GM23338 (cell line): ENCODE data around the gene NLE1. TPM values are rescaled to one million over a fixed set of nuclear protein-coding genes. Genes with fewer than 3 reads are reported as not detected.

Experiments
- ATAC-seq: fragments of 200-7000 bp; cut with Tn5 transposase; 3 replicates; pipeline ENCODE4 v1.9.1; 2020
- DNase-seq: peaks from one replicate; pipeline ENCODE4 v3.0.0-alpha.2; 2015; ENCODE audit warnings: low spot score
- H2AFZ ChIP-seq: fragments of 200-600 bp; sonication (generic); 2 replicates; pipeline ENCODE4 v1.8.0; 2016; ENCODE audit warnings: antibody characterized with exemption, mild to moderate bottlenecking, moderate library complexity
- H3F3A ChIP-seq: fragments of 200-600 bp; sonication (generic); replicated peaks from 2 replicates; pipeline ENCODE4 v1.8.0; 2017; ENCODE audit warnings: antibody characterized with exemption, mixed run types, low read depth
- H3K27ac ChIP-seq: fragments of 200-600 bp; sonication (generic); 2 replicates; pipeline ENCODE4 v1.6.1; 2016; ENCODE audit warnings: low read depth
- H3K27me3 ChIP-seq: fragments of 200-600 bp; sonication (generic); 2 replicates; pipeline ENCODE4 v1.8.0; 2016; ENCODE audit warnings: mild to moderate bottlenecking, mixed run types, moderate library complexity; ENCODE audit not compliant: insufficient read depth
- H3K36me3 ChIP-seq: fragments of 200-600 bp; sonication (generic); 2 replicates; pipeline ENCODE4 v1.8.0; 2016; ENCODE audit warnings: mild to moderate bottlenecking; ENCODE audit not compliant: insufficient read depth
- H3K4me1 ChIP-seq: fragments of 200-600 bp; sonication (generic); 2 replicates; pipeline ENCODE4 v1.8.0; 2016; ENCODE audit warnings: mild to moderate bottlenecking, moderate library complexity; ENCODE audit not compliant: insufficient read depth
- H3K4me2 ChIP-seq: fragments of 200-600 bp; sonication (generic); 2 replicates; pipeline ENCODE4 v1.7.1; 2017; ENCODE audit warnings: mixed run types
- H3K4me3 ChIP-seq: fragments of 200-600 bp; sonication (generic); 2 replicates; pipeline ENCODE4 v1.6.1; 2016; ENCODE audit warnings: mixed run types
- H3K79me2 ChIP-seq: fragments of 200-600 bp; sonication (generic); replicated peaks from 2 replicates; pipeline ENCODE4 v1.8.0; 2017; ENCODE audit warnings: mild to moderate bottlenecking; ENCODE audit not compliant: insufficient read depth
- H3K9me2 ChIP-seq: fragments of 200-600 bp; sonication (generic); 2 replicates; pipeline ENCODE4 v1.8.0; 2017; ENCODE audit not compliant: insufficient read depth
- H4K20me1 ChIP-seq: fragments of 200-600 bp; sonication (generic); replicated peaks from 2 replicates; pipeline ENCODE4 v1.8.0; 2017; ENCODE audit warnings: mild to moderate bottlenecking; ENCODE audit not compliant: insufficient read depth
- H3K27ac Mint-ChIP-seq: 2 replicates; pipeline ENCODE4 v1.8.0; 2020; ENCODE audit warnings: inconsistent platforms, mild to moderate bottlenecking, moderate library complexity, mixed read lengths
- H3K27me3 Mint-ChIP-seq: 3 replicates; pipeline ENCODE4 v1.8.0; 2022; ENCODE audit warnings: low read depth, mild to moderate bottlenecking, moderate library complexity, mixed read lengths, inconsistent platforms; ENCODE audit not compliant: insufficient read depth, poor library complexity
- H3K36me3 Mint-ChIP-seq: 3 replicates; pipeline ENCODE4 v1.8.0; 2021; ENCODE audit warnings: low read depth, mild to moderate bottlenecking, inconsistent platforms, moderate library complexity, mixed read lengths
- H3K4me1 Mint-ChIP-seq: 3 replicates; pipeline ENCODE4 v1.8.0; 2020; ENCODE audit warnings: mild to moderate bottlenecking, inconsistent platforms, mixed read lengths
- H3K4me3 Mint-ChIP-seq: 3 replicates; pipeline ENCODE4 v1.8.0; 2021; ENCODE audit warnings: moderate library complexity, mild to moderate bottlenecking, inconsistent platforms, mixed read lengths
- H3K9me3 Mint-ChIP-seq: 3 replicates; pipeline ENCODE4 v1.8.0; 2020; ENCODE audit warnings: moderate library complexity, mild to moderate bottlenecking, inconsistent platforms, mixed read lengths
- CREB1 ChIP-seq: fragments of 250-450 bp; sonication (Bioruptor Pico); IDR thresholded peaks from 2 replicates; pipeline ENCODE4 v1.5.0; 2020; ENCODE audit warnings: low read depth, mild to moderate bottlenecking, moderate library complexity
- polyA plus RNA-seq: library from polyadenylated mRNA; unstranded; fragments of >200 nt; fragmentation: Nextera tagmentation; extraction: Ambion mirVana; gene quantifications from 2 replicates; pipeline ENCODE4 v1.2.1, GENCODE V29; 2016
- total RNA-seq: library from RNA; depleted of rRNA; stranded (reverse); fragments of >200 nt; shearing (Covaris generic); gene quantifications from 2 replicates; pipeline ENCODE4 v1.2.3, GENCODE V29; 2014
- TF ChIP-seq, protein P1 (sequence below): IDR thresholded peaks from 2 replicates; pipeline ENCODE4 v1.6.1; 2016; ENCODE audit warnings: antibody characterized with exemption
- TF ChIP-seq, protein P2 (sequence below), 2 experiments: fragments of 200-600 bp in 1 of 2; sonication (generic) in 1 of 2; conservative IDR thresholded peaks; 2 replicates each; pipeline versions ENCODE4 v1.5.1 to v1.6.1; 2016 to 2017; ENCODE audit warnings: antibody characterized with exemption in 2 of 2, low read depth in 2 of 2, mild to moderate bottlenecking in 2 of 2, moderate library complexity in 1 of 2
- TF ChIP-seq, protein P3 (sequence below): IDR thresholded peaks from one replicate; pipeline ENCODE4 v1.6.1; 2018; ENCODE audit warnings: antibody characterized with exemption; ENCODE audit not compliant: unreplicated experiment

NLE1 gene
- total and polyA plus RNA-seq, 2 experiments from 2014 or later, result 16.6 to 66.4 TPM

- TF ChIP-seq, protein P1, sequence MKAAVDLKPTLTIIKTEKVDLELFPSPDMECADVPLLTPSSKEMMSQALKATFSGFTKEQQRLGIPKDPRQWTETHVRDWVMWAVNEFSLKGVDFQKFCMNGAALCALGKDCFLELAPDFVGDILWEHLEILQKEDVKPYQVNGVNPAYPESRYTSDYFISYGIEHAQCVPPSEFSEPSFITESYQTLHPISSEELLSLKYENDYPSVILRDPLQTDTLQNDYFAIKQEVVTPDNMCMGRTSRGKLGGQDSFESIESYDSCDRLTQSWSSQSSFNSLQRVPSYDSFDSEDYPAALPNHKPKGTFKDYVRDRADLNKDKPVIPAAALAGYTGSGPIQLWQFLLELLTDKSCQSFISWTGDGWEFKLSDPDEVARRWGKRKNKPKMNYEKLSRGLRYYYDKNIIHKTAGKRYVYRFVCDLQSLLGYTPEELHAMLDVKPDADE, result no peak
- TF ChIP-seq, protein P2, sequence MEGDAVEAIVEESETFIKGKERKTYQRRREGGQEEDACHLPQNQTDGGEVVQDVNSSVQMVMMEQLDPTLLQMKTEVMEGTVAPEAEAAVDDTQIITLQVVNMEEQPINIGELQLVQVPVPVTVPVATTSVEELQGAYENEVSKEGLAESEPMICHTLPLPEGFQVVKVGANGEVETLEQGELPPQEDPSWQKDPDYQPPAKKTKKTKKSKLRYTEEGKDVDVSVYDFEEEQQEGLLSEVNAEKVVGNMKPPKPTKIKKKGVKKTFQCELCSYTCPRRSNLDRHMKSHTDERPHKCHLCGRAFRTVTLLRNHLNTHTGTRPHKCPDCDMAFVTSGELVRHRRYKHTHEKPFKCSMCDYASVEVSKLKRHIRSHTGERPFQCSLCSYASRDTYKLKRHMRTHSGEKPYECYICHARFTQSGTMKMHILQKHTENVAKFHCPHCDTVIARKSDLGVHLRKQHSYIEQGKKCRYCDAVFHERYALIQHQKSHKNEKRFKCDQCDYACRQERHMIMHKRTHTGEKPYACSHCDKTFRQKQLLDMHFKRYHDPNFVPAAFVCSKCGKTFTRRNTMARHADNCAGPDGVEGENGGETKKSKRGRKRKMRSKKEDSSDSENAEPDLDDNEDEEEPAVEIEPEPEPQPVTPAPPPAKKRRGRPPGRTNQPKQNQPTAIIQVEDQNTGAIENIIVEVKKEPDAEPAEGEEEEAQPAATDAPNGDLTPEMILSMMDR (conservative IDR thresholded peaks at IDR 0.05; ENCODE audit: low read depth in 2 of 2), result no peak
- TF ChIP-seq CREB1 (CRISPR knock-in tag), result no peak
- TF ChIP-seq, protein P3, sequence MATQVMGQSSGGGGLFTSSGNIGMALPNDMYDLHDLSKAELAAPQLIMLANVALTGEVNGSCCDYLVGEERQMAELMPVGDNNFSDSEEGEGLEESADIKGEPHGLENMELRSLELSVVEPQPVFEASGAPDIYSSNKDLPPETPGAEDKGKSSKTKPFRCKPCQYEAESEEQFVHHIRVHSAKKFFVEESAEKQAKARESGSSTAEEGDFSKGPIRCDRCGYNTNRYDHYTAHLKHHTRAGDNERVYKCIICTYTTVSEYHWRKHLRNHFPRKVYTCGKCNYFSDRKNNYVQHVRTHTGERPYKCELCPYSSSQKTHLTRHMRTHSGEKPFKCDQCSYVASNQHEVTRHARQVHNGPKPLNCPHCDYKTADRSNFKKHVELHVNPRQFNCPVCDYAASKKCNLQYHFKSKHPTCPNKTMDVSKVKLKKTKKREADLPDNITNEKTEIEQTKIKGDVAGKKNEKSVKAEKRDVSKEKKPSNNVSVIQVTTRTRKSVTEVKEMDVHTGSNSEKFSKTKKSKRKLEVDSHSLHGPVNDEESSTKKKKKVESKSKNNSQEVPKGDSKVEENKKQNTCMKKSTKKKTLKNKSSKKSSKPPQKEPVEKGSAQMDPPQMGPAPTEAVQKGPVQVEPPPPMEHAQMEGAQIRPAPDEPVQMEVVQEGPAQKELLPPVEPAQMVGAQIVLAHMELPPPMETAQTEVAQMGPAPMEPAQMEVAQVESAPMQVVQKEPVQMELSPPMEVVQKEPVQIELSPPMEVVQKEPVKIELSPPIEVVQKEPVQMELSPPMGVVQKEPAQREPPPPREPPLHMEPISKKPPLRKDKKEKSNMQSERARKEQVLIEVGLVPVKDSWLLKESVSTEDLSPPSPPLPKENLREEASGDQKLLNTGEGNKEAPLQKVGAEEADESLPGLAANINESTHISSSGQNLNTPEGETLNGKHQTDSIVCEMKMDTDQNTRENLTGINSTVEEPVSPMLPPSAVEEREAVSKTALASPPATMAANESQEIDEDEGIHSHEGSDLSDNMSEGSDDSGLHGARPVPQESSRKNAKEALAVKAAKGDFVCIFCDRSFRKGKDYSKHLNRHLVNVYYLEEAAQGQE, result no peak
Measured at GRCh38 chr17:35129154-35129972, 12.7 kb downstream of the NLE1 start (continued).

GRCh38 chr17:35127751-35128514 is 14.2 kb downstream of the NLE1 start:
- Mint-ChIP-seq H3K4me3 (no peak overlapping the region), H3K27me3 (peaks cover 22% of the 10 kb centered on the region), H3K9me3 (no peaks in the 10 kb centered on the region; the same call in 2 of the 3 replicates), H3K4me1 (no peaks in the 10 kb centered on the region), H3K27ac (no peak overlapping the region), H3K36me3 (peaks cover 27% of the 10 kb centered on the region)
- no peaks in the 10 kb centered on the region for H3K79me2 ChIP-seq
- H3F3A ChIP-seq, result 0 out of 2 replicates have a peak, but pooled peaks cover 2% of the 10 kb centered on the region
- no peak overlapping the region for H2AFZ ChIP-seq
- peaks cover 3% of the 10 kb centered on the region; the same call in 1 of the 2 replicates for H3K9me2 ChIP-seq
- TF ChIP-seq, protein P3, result no peak
- no peaks in the 10 kb centered on the region for H3K4me1 ChIP-seq
- peaks cover 3% of the 10 kb centered on the region; the same call in 1 of the 2 replicates for H3K36me3 ChIP-seq
- no peak overlapping the region for H3K4me3 ChIP-seq
- ATAC-seq, result no peak
- no peaks in the 10 kb centered on the region for H3K27me3 ChIP-seq
- H3K4me2 ChIP-seq, result no peak overlapping the region
- H3K27ac ChIP-seq, result no peak overlapping the region
- no peaks in the 10 kb centered on the region; the same call in 1 of the 2 replicates for H4K20me1 ChIP-seq
- no peak for DNase-seq
